Left lung (tissue), 10 donors: ENCODE results near the gene ERAL1. TPM values are rescaled to one million over a fixed set of nuclear protein-coding genes. Genes with fewer than 3 reads are reported as not detected.
A peak's percentile ranks its signal among the peaks of the same experiment; 100 is the strongest.
"Not testable (repeated sequence)": the region's sequence is repeated elsewhere in the genome, so short reads cannot be mapped to it uniquely, and the experiment has no call there.

Experiments
- ATAC-seq: fragments of 200-7000 bp; cut with Tn5 transposase; one replicate; pipeline ENCODE4 v1.9.1; 2020; ENCODE audit warnings: moderate library complexity
- DNase-seq, 4 donors: peaks; one replicate each; pipeline ENCODE4 v3.0.0-alpha.2; 2013 to 2020
- H3K27ac ChIP-seq, 2 donors: fragments of 200-600 bp; sonication (generic) in 1 of 2; one replicate each; pipeline versions ENCODE4 v1.5.0 to v1.8.0; 2020 to 2021
- H3K27me3 ChIP-seq, 2 donors: fragments of 200-600 bp; sonication (generic) in 1 of 2; one replicate each; pipeline versions ENCODE4 v1.5.0 to v1.8.0; 2020 to 2021
- H3K36me3 ChIP-seq, 2 donors: fragments of 200-600 bp; sonication (generic) in 1 of 2; one replicate each; pipeline versions ENCODE4 v1.5.0 to v1.8.0; 2020 to 2021
- H3K4me1 ChIP-seq, 2 donors: fragments of 200-600 bp; one replicate each; pipeline ENCODE4 v1.8.0; 2021
- H3K4me3 ChIP-seq, 2 donors: fragments of 200-600 bp; sonication (generic) in 1 of 2; one replicate each; pipeline versions ENCODE4 v1.5.0 to v1.8.0; 2020 to 2021; ENCODE audit warnings: mild to moderate bottlenecking in 1 of 2
- H3K9me3 ChIP-seq, 2 donors: fragments of 200-600 bp; sonication (generic) in 1 of 2; one replicate each; pipeline versions ENCODE4 v1.5.0 to v1.8.0; 2020 to 2021
- CTCF ChIP-seq, 2 donors: fragments of 200-600 bp; sonication (generic) in 1 of 2; IDR thresholded peaks; one replicate each; pipeline versions ENCODE4 v1.5.0 to v1.8.0; 2021; ENCODE audit warnings: antibody characterized with exemption in 2 of 2
- intact Hi-C, 2 donors: fragments of 100-400 bp; cut with DNase I; formaldehyde crosslinking; loops; one replicate each; pipeline versions ENCODE4 v1.11.2 to v1.14.2; 2022
- polyA plus RNA-seq, 6 donors: library from polyadenylated mRNA; unstranded; fragments of 120-200 nt; gene quantifications; one replicate each; pipeline ENCODE4 v1.2.1, GENCODE V29; 2013; ENCODE audit not compliant: insufficient read length in 6 of 6
- total RNA-seq, 2 donors: library from RNA; stranded (reverse); fragmentation: NEBNext Ultra II Directional; extraction: Animal tissue kit (Norgen Biotek cat#: 25700); gene quantifications; one replicate each; pipeline ENCODE4 v1.2.1, GENCODE V29; 2021
- donor health status: DM: no; HTN: yes; CAD: no.
- donor health status: DM: no; HTN: no; CAD: no.

Gene ERAL1
- total and polyA plus RNA-seq, 8 donors, result 30.0 to 70.1 (median 64.4) TPM

- TF ChIP-seq CTCF (IDR thresholded peaks at IDR 0.05), result no peak
- Histone ChIP-seq H3K4me1 (peaks cover 0 to 44% of the 10 kb centered on the region in 2 donors), H3K4me3 (no peak overlapping the region), H3K27ac (no peak overlapping the region), H3K36me3 (peaks cover 0 to 57% of the 10 kb centered on the region in 2 donors), H3K27me3 (no peaks in the 10 kb centered on the region), H3K9me3 (no peaks in the 10 kb centered on the region)
- no peak for DNase-seq
- intact Hi-C loops, result no loop called here
- no peak for ATAC-seq
Observed at GRCh38 chr17:28888832-28889231, 34.0 kb downstream of the ERAL1 start.

GRCh38 chr17:28889996-28890395, 35.2 kb downstream of the ERAL1 start:
- intact Hi-C loops, result no loop called here
- Histone ChIP-seq H3K4me3 (no peak overlapping the region), H3K27ac (no peak overlapping the region), H3K4me1 (peaks cover 0 to 55% of the 10 kb centered on the region in 2 donors), H3K27me3 (no peaks in the 10 kb centered on the region), H3K9me3 (no peaks in the 10 kb centered on the region), H3K36me3 (peaks cover 0 to 45% of the 10 kb centered on the region in 2 donors)
- DNase-seq (no peak), ATAC-seq (peak; percentile 24)
- TF ChIP-seq CTCF (IDR thresholded peaks at IDR 0.05), result no peak

- no peak for DNase-seq
- peak overlapping the region in 1 of 2 donors; percentile 99 for H3K27ac ChIP-seq
- H3K9me3 ChIP-seq, result no peaks in the 10 kb centered on the region
- no peak for TF ChIP-seq CTCF (IDR thresholded peaks at IDR 0.05)
- H3K4me1 ChIP-seq, result peaks cover 7 to 67% of the 10 kb centered on the region in 2 donors
- no peak overlapping the region for H3K4me3 ChIP-seq
- peaks cover 0 to 33% of the 10 kb centered on the region in 2 donors for H3K36me3 ChIP-seq
- no peaks in the 10 kb centered on the region for H3K27me3 ChIP-seq
- intact Hi-C loops, result no loop called here
- no peak for ATAC-seq
Observed at GRCh38 chr17:28891201-28891600, 36.4 kb downstream of the ERAL1 start.

- intact Hi-C loops, result no loop called here
Observed at GRCh38 chr17:28892024-28892423, 37.2 kb downstream of the ERAL1 start.

GRCh38 chr17:28893248-28894183, 38.7 kb downstream of the ERAL1 start:
- H3K36me3 ChIP-seq, H3K27me3 ChIP-seq, intact Hi-C loops, DNase-seq, H3K9me3 ChIP-seq, ATAC-seq: not testable (repeated sequence)
- peak overlapping the region; percentile 53 to 99 for H3K27ac ChIP-seq
- H3K4me1 ChIP-seq, result peaks cover 17 to 76% of the 10 kb centered on the region in 2 donors
- H3K4me3 ChIP-seq, result peak overlapping the region in 1 of 2 donors; percentile 23

More at GRCh38 chr17:28892024-28892423, 37.2 kb downstream of the ERAL1 start:
- ATAC-seq (no peak), DNase-seq (no peak)
- no peaks in the 10 kb centered on the region for H3K9me3 ChIP-seq
- peaks cover 0 to 25% of the 10 kb centered on the region in 2 donors for H3K36me3 ChIP-seq
- no peak for TF ChIP-seq CTCF (IDR thresholded peaks at IDR 0.05)
- H3K4me1 ChIP-seq, result peaks cover 10 to 72% of the 10 kb centered on the region in 2 donors
- H3K4me3 ChIP-seq, result no peak overlapping the region
- no peaks in the 10 kb centered on the region for H3K27me3 ChIP-seq
- H3K27ac ChIP-seq, result peak overlapping the region in 1 of 2 donors; percentile 99
